K562 (cell line): ENCODE measurements around the gene STAP1. TPM values are rescaled to one million over a fixed set of nuclear protein-coding genes. Genes with fewer than 3 reads are reported as not detected.

Source experiments
- AFF4 ChIP-seq: sonication (generic); formaldehyde crosslinking; IDR thresholded peaks from 2 replicates; pipeline ENCODE4 v1.8.0; 2023; ENCODE audit warnings: mild to moderate bottlenecking, missing genetic modification reagents
- ARNT ChIP-seq, 2 experiments: fragments of 450-650 bp; IDR thresholded peaks; 2 replicates each; pipeline ENCODE4 v1.6.1; 2016; ENCODE audit warnings: mild to moderate bottlenecking in 1 of 2
- ELF1 ChIP-seq: fragments of 200-800 bp; sonication (Bioruptor generic); IDR thresholded peaks from 2 replicates; pipeline ENCODE4 v1.6.1; 2016; ENCODE audit warnings: missing genetic modification characterization, missing compliant biosample characterization
- KAT8 ChIP-seq: fragments of 450-650 bp; IDR thresholded peaks from 2 replicates; pipeline ENCODE4 v1.6.1; 2016; ENCODE audit warnings: low read depth, mild to moderate bottlenecking
- KDM2B ChIP-seq: fragments of 250-450 bp; sonication (Bioruptor Pico); IDR thresholded peaks from 2 replicates; pipeline ENCODE4 v1.8.0; 2021; ENCODE audit warnings: mild to moderate bottlenecking, moderate library complexity
- KLF10 ChIP-seq: fragments of 250-450 bp; sonication (Bioruptor Pico); IDR thresholded peaks from 2 replicates; pipeline ENCODE4 v1.6.1; 2021; ENCODE audit warnings: matching md5 sums
- KLF6 ChIP-seq: fragments of 250-450 bp; sonication (Bioruptor Pico); IDR thresholded peaks from 2 replicates; pipeline ENCODE4 v1.4.0; 2020; ENCODE audit warnings: mild to moderate bottlenecking, moderate library complexity, borderline replicate concordance
- RB1 ChIP-seq: fragments of 450-650 bp; IDR thresholded peaks from 2 replicates; pipeline ENCODE4 v1.6.1; 2017; ENCODE audit warnings: low read depth, mild to moderate bottlenecking
- TRIM24 ChIP-seq, 2 experiments: fragments of 450-650 bp; IDR thresholded peaks; 2 replicates each; pipeline ENCODE4 v1.6.1; 2016
- ZC3H4 ChIP-seq: sonication (generic); formaldehyde crosslinking; IDR thresholded peaks from 2 replicates; pipeline ENCODE4 v1.9.0; 2021; ENCODE audit warnings: missing genetic modification reagents, borderline replicate concordance
- ZNF24 ChIP-seq: fragments of 450-650 bp; IDR thresholded peaks from 2 replicates; pipeline ENCODE4 v1.6.1; 2016
- ZNF764 ChIP-seq: fragments of 250-450 bp; sonication (Bioruptor Pico); IDR thresholded peaks from 2 replicates; pipeline ENCODE4 v1.4.0; 2020; ENCODE audit warnings: low read depth, mild to moderate bottlenecking, moderate library complexity
- polyA plus RNA-seq, 8 experiments: library from polyadenylated mRNA; depleted of rRNA in 4 of 8; stranded (reverse) in 5 of 8; unstranded in 3 of 8; fragments of >200 nt; fragmentation: Nextera tagmentation in 2 of 8; fragmentation: Illumina TruSeq in 1 of 8; extraction: Ambion mirVana in 2 of 8; extraction: Trizol in 1 of 8; gene quantifications; 2 replicates each; pipeline versions ENCODE4 v1.2.1 to v1.2.3, GENCODE V29; 2011 to 2014; ENCODE audit warnings: inconsistent platforms in 1 of 8, missing spikeins in 1 of 8
- total RNA-seq, 7 experiments: library from RNA; depleted of rRNA in 6 of 7; stranded (reverse); fragments of >200 nt in 6 of 7; fragmentation: Illumina TruSeq in 2 of 7; extraction: Trizol in 2 of 7; gene quantifications; 2 replicates each; pipeline versions ENCODE4 v1.2.1 to v1.2.3, GENCODE V29; 2011 to 2021; ENCODE audit warnings: low replicate concordance in 1 of 7
- TF ChIP-seq, protein P1 (sequence below), 2 experiments: fragments of 450-650 bp in 1 of 2; sonication (generic) in 1 of 2; formaldehyde crosslinking in 1 of 2; IDR thresholded peaks in 1 of 2; conservative IDR thresholded peaks in 1 of 2; 2 replicates each; pipeline versions ENCODE4 v1.6.1 to v1.8.1; 2016 to 2023; ENCODE audit warnings: mild to moderate bottlenecking in 2 of 2, moderate library complexity in 2 of 2, inconsistent platforms in 1 of 2, missing genetic modification reagents in 1 of 2
- TF ChIP-seq, protein P2 (sequence below), 2 experiments: fragments of 450-650 bp in 1 of 2; IDR thresholded peaks; 2 replicates each; pipeline ENCODE4 v1.6.1; 2011 to 2017; ENCODE audit warnings: low read depth in 2 of 2, antibody characterized with exemption in 1 of 2, borderline replicate concordance in 1 of 2, low read length in 1 of 2, mild to moderate bottlenecking in 1 of 2, mixed read lengths in 1 of 2; ENCODE audit not compliant: control insufficient read depth in 1 of 2
- TF ChIP-seq, protein P3 (sequence below): fragments of 250-450 bp; sonication (Bioruptor Pico); IDR thresholded peaks from 2 replicates; pipeline ENCODE4 v1.5.0; 2020; ENCODE audit warnings: mild to moderate bottlenecking, borderline replicate concordance

Gene STAP1
- total and polyA plus RNA-seq, 9 of the 15 experiments (the other 6 are each of a cell fraction or from before 2014, with no cell fraction given) = 0.50 to 5.6 (median 1.4) TPM

DNA sequence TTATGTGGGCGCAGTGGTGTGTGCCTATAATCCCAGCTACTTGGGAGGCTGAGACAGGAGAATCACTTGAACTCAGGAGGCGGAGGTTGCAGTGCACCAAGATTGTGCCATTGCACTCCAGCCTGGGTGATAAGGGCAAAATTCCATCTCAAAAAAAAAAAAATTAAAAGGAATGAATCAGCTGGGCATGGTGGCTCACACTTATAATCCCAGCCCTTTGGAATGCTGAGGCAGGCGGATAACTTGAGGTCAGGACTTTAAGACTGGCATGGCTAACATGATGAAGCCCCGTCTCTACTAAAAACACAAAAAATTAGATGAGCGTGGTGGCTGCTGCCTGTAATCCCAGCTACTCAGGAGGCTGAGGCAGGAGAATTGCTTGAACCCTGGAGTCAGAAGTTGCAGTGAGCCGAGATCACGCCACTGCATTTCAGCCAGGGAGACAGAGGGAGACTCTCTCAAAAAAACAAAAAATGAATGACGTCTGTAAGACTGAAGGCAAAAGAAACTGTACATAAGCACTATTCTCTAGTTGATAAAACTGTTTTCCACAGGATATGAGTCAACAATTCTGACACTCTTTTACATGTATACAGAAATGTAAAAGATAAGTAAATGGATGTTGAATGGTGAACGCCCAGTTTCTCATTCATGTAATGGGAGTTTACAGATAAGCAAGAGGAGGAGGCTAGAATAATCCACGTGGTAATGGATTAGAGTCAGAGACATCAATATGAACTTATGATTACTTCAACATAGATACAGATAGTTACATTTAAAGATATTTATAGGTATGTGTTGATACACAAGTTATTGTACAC is 35.5 kb upstream of the STAP1 start (continued):
- peak in 1 of 2 experiments; percentile 81; a peak in 1 of 4 replicates for TF ChIP-seq ARNT (IDR thresholded peaks at IDR 0.05)
- no peak for TF ChIP-seq KLF10
- TF ChIP-seq, protein P1, sequence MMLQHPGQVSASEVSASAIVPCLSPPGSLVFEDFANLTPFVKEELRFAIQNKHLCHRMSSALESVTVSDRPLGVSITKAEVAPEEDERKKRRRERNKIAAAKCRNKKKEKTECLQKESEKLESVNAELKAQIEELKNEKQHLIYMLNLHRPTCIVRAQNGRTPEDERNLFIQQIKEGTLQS (IDR thresholded peaks at IDR 0.05) = peak; percentile 91
- TF ChIP-seq, protein P1 (CRISPR knock-in tag; conservative IDR thresholded peaks at IDR 0.05) = no peak
- TF ChIP-seq RB1 = no peak
- 0 out of 2 replicates have a peak, but pooled peaks have one; percentile 25 for TF ChIP-seq ELF1 (tag)
- TF ChIP-seq ZC3H4 (CRISPR knock-in tag) = no peak
- TF ChIP-seq KLF6 = no peak
- no peak for TF ChIP-seq AFF4 (CRISPR knock-in tag)
- no peak for TF ChIP-seq KAT8
- TF ChIP-seq TRIM24 (IDR thresholded peaks at IDR 0.05) = peak in 1 of 2 experiments; percentile 79; a peak in 2 of 4 replicates
- TF ChIP-seq KDM2B (CRISPR knock-in tag) = no peak
- TF ChIP-seq, protein P2, sequence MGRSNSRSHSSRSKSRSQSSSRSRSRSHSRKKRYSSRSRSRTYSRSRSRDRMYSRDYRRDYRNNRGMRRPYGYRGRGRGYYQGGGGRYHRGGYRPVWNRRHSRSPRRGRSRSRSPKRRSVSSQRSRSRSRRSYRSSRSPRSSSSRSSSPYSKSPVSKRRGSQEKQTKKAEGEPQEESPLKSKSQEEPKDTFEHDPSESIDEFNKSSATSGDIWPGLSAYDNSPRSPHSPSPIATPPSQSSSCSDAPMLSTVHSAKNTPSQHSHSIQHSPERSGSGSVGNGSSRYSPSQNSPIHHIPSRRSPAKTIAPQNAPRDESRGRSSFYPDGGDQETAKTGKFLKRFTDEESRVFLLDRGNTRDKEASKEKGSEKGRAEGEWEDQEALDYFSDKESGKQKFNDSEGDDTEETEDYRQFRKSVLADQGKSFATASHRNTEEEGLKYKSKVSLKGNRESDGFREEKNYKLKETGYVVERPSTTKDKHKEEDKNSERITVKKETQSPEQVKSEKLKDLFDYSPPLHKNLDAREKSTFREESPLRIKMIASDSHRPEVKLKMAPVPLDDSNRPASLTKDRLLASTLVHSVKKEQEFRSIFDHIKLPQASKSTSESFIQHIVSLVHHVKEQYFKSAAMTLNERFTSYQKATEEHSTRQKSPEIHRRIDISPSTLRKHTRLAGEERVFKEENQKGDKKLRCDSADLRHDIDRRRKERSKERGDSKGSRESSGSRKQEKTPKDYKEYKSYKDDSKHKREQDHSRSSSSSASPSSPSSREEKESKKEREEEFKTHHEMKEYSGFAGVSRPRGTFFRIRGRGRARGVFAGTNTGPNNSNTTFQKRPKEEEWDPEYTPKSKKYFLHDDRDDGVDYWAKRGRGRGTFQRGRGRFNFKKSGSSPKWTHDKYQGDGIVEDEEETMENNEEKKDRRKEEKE (IDR thresholded peaks at IDR 0.05; ENCODE audit: borderline replicate concordance in 1 of 2, control insufficient read depth in 1 of 2, low read depth in 2 of 2, low read length in 1 of 2) = no peak
- no peak for TF ChIP-seq ZNF764
- TF ChIP-seq, protein P3, sequence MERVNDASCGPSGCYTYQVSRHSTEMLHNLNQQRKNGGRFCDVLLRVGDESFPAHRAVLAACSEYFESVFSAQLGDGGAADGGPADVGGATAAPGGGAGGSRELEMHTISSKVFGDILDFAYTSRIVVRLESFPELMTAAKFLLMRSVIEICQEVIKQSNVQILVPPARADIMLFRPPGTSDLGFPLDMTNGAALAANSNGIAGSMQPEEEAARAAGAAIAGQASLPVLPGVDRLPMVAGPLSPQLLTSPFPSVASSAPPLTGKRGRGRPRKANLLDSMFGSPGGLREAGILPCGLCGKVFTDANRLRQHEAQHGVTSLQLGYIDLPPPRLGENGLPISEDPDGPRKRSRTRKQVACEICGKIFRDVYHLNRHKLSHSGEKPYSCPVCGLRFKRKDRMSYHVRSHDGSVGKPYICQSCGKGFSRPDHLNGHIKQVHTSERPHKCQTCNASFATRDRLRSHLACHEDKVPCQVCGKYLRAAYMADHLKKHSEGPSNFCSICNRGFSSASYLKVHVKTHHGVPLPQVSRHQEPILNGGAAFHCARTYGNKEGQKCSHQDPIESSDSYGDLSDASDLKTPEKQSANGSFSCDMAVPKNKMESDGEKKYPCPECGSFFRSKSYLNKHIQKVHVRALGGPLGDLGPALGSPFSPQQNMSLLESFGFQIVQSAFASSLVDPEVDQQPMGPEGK (CRISPR knock-in tag) = no peak
- peak; percentile 33; the same call in 1 of the 2 replicates for TF ChIP-seq ZNF24
